ENCODE results near the gene GSK3A. TPM values are rescaled to one million over a fixed set of nuclear protein-coding genes. Genes with fewer than 3 reads are reported as not detected.
A peak's percentile ranks its signal among the peaks of the same experiment; 100 is the strongest.

GSK3A gene
- total RNA-seq, 4 donors from 2014 or later: 33.8 to 46.1 (median 41.8) TPM

GRCh38 chr19:42272989-42273406 lies 30.6 kb upstream of the GSK3A start:
- peaks cover 21 to 54% (median 38%) of the 10 kb centered on the region in 4 donors for H3K36me3 ChIP-seq
- H3K4me1 ChIP-seq: peaks cover 48 to 80% (median 76%) of the 10 kb centered on the region in 4 donors
- TF ChIP-seq POLR2AphosphoS5 (IDR thresholded peaks at IDR 0.05) (no peak), CTCF (IDR thresholded peaks at IDR 0.05) (no peak), POLR2A (IDR thresholded peaks at IDR 0.05; ENCODE audit: low read depth) (no peak), EP300 (IDR thresholded peaks at IDR 0.05) (no peak)
- H3K4me3 ChIP-seq: no peak overlapping the region
- WGBS: 90% methylated on average over 6 of the region's 23 CpGs
- H3K27ac ChIP-seq (replicated peaks in 1 of 4): peak overlapping the region in 1 of 4 donors; percentile 17
- intact Hi-C loops (cut with DNase I): no loop called here
- no peak for DNase-seq (ENCODE audit: extremely low spot score)
- no peaks in the 10 kb centered on the region for H3K27me3 ChIP-seq
- no peaks in the 10 kb centered on the region for H3K9me3 ChIP-seq

- Histone ChIP-seq H3K27me3 (no peaks in the 10 kb centered on the region), H3K36me3 (peaks cover 21 to 54% (median 38%) of the 10 kb centered on the region in 4 donors), H3K4me3 (no peak overlapping the region), H3K4me1 (peaks cover 47 to 80% (median 76%) of the 10 kb centered on the region in 4 donors), H3K27ac (replicated peaks in 1 of 4) (peak overlapping the region in 1 of 4 donors; percentile 17), H3K9me3 (no peaks in the 10 kb centered on the region)
- TF ChIP-seq EP300 (IDR thresholded peaks at IDR 0.05): no peak
- TF ChIP-seq POLR2A (IDR thresholded peaks at IDR 0.05; ENCODE audit: low read depth): no peak
- no peak for TF ChIP-seq CTCF (IDR thresholded peaks at IDR 0.05)
- TF ChIP-seq POLR2AphosphoS5 (IDR thresholded peaks at IDR 0.05): no peak
- WGBS: 80% methylated on average over 2 of the region's 9 CpGs
- intact Hi-C loops (cut with DNase I): no loop called here
- no peak for DNase-seq (ENCODE audit: extremely low spot score)
Observed at GRCh38 chr19:42272535-42272897, 30.1 kb upstream of the GSK3A start.

DNA sequence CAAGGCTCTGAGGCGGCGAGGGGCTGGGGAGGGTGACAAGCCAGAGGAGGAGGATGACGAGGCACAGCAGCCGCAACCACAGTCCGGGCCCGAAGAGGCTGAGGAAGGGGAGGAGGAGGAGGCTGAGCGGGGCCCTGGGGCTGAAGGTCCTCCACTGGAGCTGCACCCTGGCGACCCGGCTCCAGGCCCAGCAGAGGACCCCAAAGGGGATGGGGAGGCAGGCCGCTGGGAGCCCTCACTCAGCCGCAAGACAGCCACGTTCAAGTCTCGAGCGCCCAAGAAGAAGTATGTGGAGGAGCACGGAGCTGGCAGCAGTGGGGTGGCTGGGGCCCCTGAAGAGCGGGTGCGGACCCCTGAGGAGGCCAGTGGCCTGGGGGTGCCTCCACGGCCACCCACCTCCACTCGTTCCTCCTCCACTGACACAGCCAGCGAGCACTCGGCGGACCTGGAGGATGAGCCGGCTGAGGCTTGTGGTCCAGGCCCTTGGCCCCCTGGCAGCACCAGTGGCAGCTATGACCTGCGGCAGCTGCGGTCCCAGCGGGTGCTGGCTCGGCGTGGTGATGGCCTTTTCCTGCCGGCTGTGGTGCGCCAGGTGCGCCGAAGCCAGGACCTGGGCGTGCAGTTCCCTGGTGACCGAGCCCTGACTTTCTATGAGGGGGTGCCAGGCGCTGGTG lies 29.6 kb upstream of the GSK3A start:
- peaks cover 21 to 54% (median 38%) of the 10 kb centered on the region in 4 donors for H3K36me3 ChIP-seq
- H3K27me3 ChIP-seq: no peaks in the 10 kb centered on the region
- WGBS: 82% methylated on average over 17 of the region's 35 CpGs
- peak overlapping the region in 3 of 4 donors; percentile 94 to 96 (median 95) for H3K27ac ChIP-seq (replicated peaks in 1 of 4)
- H3K4me3 ChIP-seq: no peak overlapping the region
- no peaks in the 10 kb centered on the region for H3K9me3 ChIP-seq
- no peak for DNase-seq (ENCODE audit: extremely low spot score)
- intact Hi-C loops (cut with DNase I): no loop called here
- TF ChIP-seq POLR2AphosphoS5 (IDR thresholded peaks at IDR 0.05): no peak
- TF ChIP-seq EP300 (IDR thresholded peaks at IDR 0.05): no peak
- no peak for TF ChIP-seq CTCF (IDR thresholded peaks at IDR 0.05)
- no peak for TF ChIP-seq POLR2A (IDR thresholded peaks at IDR 0.05; ENCODE audit: low read depth)
- peaks cover 43 to 77% (median 72%) of the 10 kb centered on the region in 4 donors for H3K4me1 ChIP-seq

- intact Hi-C loops (cut with DNase I): no loop called here
- DNase-seq (ENCODE audit: extremely low spot score): no peak
- Histone ChIP-seq H3K4me1 (peaks cover 34 to 68% (median 62%) of the 10 kb centered on the region in 4 donors), H3K27ac (replicated peaks in 1 of 4) (peak overlapping the region; percentile 93 to 96 (median 94)), H3K9me3 (no peaks in the 10 kb centered on the region), H3K4me3 (peak overlapping the region; percentile 67 to 77 (median 72)), H3K36me3 (peaks cover 21 to 45% (median 38%) of the 10 kb centered on the region in 4 donors), H3K27me3 (no peaks in the 10 kb centered on the region)
- WGBS: 30% methylated on average over 3 of the region's 3 CpGs
- TF ChIP-seq POLR2A (IDR thresholded peaks at IDR 0.05; ENCODE audit: low read depth) (no peak), CTCF (IDR thresholded peaks at IDR 0.05) (no peak), POLR2AphosphoS5 (IDR thresholded peaks at IDR 0.05) (no peak), EP300 (IDR thresholded peaks at IDR 0.05) (no peak)
Observed at GRCh38 chr19:42271045-42271419, 28.6 kb upstream of the GSK3A start.
